Retinal pigment epithelial cell (primary cell): ENCODE data around the gene RDH14.

Source experiments
- DNase-seq: peaks from one replicate; pipeline ENCODE4 v3.0.0-alpha.2; 2010; ENCODE audit warnings: low read depth
- H3K4me3 ChIP-seq: 2 replicates; pipeline ENCODE4 v1.5.1; 2011; ENCODE audit warnings: mild to moderate bottlenecking, low read length, control low read depth, moderate library complexity
- TF ChIP-seq, protein P1 (sequence below): conservative IDR thresholded peaks from 2 replicates; pipeline ENCODE4 v1.5.1; 2011; ENCODE audit warnings: low read depth, low read length, control low read depth, inconsistent platforms

RDH14 gene

DNA sequence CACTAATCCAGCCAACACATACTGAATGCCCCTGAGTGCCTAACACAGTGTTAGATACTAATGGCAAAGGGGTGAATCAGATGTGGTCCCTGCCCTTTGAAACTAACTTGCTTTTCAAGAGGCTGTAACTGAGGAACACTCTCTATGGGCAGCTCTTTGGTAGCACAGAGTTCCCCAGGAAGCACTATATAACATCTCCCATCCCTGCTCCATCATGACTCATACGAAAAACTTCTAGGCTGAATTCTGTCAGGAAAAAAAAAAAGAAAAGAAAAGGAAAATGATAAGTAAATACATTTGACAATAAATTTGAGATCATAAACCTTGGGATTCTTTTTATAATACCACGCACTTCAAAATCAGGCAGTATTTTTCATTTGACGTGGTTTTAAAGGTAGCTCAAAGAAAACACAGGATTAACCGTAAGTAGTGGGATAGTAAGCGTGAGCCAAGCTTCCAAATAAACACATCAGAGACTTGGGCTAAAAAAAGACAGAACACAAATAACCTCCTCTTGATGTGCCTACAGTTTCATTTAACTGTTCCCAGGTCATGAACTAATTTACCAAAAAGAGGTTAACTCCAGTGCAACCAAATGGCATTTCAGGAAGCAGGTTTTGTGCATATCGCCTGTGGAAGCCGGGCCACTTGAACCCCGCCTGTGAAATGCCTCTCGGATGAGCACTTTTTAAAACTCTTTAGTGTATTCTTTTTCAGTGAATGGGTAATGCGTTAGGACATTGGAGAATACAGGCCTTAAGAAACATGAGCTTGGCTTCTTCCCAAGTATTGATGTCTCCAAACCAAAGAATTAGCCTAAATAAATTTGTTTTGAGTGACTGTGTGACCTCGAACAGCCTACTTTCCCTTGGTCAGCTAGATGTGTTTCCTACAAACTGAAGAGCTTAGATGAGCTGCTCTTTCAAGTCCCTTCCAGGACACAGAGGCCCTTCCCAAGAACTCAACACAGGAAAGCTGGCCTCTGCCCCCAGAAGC, 42.0 kb downstream of the RDH14 start:
- H3K4me3 ChIP-seq = no peak overlapping the region
- TF ChIP-seq, protein P1, sequence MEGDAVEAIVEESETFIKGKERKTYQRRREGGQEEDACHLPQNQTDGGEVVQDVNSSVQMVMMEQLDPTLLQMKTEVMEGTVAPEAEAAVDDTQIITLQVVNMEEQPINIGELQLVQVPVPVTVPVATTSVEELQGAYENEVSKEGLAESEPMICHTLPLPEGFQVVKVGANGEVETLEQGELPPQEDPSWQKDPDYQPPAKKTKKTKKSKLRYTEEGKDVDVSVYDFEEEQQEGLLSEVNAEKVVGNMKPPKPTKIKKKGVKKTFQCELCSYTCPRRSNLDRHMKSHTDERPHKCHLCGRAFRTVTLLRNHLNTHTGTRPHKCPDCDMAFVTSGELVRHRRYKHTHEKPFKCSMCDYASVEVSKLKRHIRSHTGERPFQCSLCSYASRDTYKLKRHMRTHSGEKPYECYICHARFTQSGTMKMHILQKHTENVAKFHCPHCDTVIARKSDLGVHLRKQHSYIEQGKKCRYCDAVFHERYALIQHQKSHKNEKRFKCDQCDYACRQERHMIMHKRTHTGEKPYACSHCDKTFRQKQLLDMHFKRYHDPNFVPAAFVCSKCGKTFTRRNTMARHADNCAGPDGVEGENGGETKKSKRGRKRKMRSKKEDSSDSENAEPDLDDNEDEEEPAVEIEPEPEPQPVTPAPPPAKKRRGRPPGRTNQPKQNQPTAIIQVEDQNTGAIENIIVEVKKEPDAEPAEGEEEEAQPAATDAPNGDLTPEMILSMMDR = no peak
- DNase-seq = no peak

DNA sequence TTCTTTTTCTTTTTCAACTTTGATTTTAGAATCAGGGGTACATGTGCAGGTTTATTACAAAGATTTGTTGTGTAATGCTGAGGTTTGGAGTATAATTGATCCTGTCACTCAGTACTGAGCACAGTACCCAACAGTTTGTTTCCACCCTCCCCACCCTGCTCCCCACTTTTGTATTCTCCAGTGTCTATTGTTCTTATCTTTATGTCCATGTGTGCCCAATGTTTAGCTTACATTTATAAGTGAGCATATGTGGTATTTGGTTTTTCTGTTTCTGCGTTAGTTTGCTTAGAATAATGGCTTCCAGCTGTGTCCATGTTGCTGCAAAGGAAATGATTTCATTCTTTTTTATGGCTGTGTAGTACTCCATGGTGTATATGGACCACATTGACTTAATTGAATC, 43.1 kb downstream of the RDH14 start:
- TF ChIP-seq, protein P1 = no peak
- no peak overlapping the region for H3K4me3 ChIP-seq
- no peak for DNase-seq

GRCh38 chr2:18516112-18516511, 44.3 kb downstream of the RDH14 start:
- no peak for DNase-seq
- TF ChIP-seq, protein P1 = no peak
- no peak overlapping the region for H3K4me3 ChIP-seq

- no peak overlapping the region for H3K4me3 ChIP-seq
- no peak for DNase-seq
- TF ChIP-seq, protein P1 = no peak
Measured at GRCh38 chr2:18514526-18515461, 45.7 kb downstream of the RDH14 start.

DNA sequence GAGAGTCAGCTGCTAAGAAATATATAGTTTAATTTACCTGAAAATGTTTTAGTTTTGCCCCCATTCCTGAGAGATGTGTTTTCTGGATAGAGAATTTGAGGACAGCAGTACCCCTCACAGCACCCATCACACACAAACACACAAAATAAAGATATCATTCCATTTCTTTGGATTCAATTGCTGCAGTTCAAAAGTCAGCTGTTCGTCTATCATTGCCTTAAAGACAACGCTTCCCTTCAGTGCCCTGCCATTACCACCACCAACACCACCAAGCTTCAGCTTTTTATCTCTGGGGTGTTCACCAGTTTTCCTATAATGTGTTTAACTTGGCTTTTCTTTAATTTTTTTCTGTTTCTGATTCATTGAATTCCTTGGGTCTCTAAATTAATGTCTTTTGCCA, 49.7 kb downstream of the RDH14 start:
- TF ChIP-seq, protein P1 = no peak
- DNase-seq = no peak
- no peak overlapping the region for H3K4me3 ChIP-seq

- TF ChIP-seq, protein P1 = no peak
- no peak for DNase-seq
- no peak overlapping the region for H3K4me3 ChIP-seq
Measured at GRCh38 chr2:18506883-18507509, 53.5 kb downstream of the RDH14 start.
